K562 (cell line): ENCODE measurements around the gene MEAK7. TPM values are rescaled to one million over a fixed set of nuclear protein-coding genes. Genes with fewer than 3 reads are reported as not detected.

Experiments used
- ATAC-seq: fragments of 200-7000 bp; cut with Tn5 transposase; 3 replicates; pipeline ENCODE4 v1.9.1; 2020; ENCODE audit warnings: moderate library complexity
- BruUV-seq: library from RNA; stranded (reverse); fragments of 400-500 nt; replicated peaks from 2 replicates; lab custom pipeline; 2021; lab: Mats Ljungman, UMichigan
- CTCF ChIA-PET: fragments of 300-600 bp; formaldehyde crosslinking; extraction: SDS; loops from one replicate; lab custom pipeline; 2021; ENCODE audit warnings: low intra/inter-chr PET ratio; lab: Yijun Ruan, JAX
- POLR2A ChIA-PET: fragments of 300-600, 350-650 bp; sonication (Branson Sonifier 250); formaldehyde crosslinking; extraction: SDS; loops from one replicate; lab custom pipeline; 2021; ENCODE audit warnings: antibody characterized with exemption, inconsistent platforms; lab: Yijun Ruan, JAX
- DNase-seq, 4 experiments: peaks; one replicate each; pipeline versions ENCODE4 v3.0.0 to v3.0.0-alpha.2; 2011 to 2018; ENCODE audit warnings: low spot score in 3 of 4, mixed read lengths in 3 of 4; ENCODE audit errors: extremely low read depth in 1 of 4
- FAIRE-seq: peaks from 2 replicates; lab custom pipeline; 2011; peaks lifted over from hg19 to GRCh38; lab: Jason Lieb, UNC
- H2AFZ ChIP-seq: 2 replicates; pipeline ENCODE4 v1.6.0; 2011; ENCODE audit warnings: low read depth, low read length, control low read depth, inconsistent platforms
- H3K27ac ChIP-seq: fragments of 200-600 bp; 3 replicates; pipeline ENCODE4 v1.8.0; 2011; ENCODE audit warnings: low read depth, mild to moderate bottlenecking, control low read depth, inconsistent platforms, low read length, moderate library complexity, mixed read lengths; ENCODE audit errors: extremely low read depth
- H3K27me3 ChIP-seq, 2 experiments: fragments of 300-600 bp in 1 of 2; 2 replicates in 1 of 2; 3 replicates in 1 of 2; pipeline versions ENCODE4 v1.6.0 to v1.8.0; 2011; ENCODE audit warnings: inconsistent platforms in 2 of 2, low read length in 2 of 2, mild to moderate bottlenecking in 1 of 2, mixed read lengths in 1 of 2, moderate library complexity in 1 of 2; ENCODE audit not compliant: control insufficient read depth in 2 of 2, insufficient read depth in 2 of 2
- H3K36me3 ChIP-seq: fragments of 300-600 bp; 3 replicates; pipeline ENCODE4 v1.8.0; 2011; ENCODE audit warnings: mild to moderate bottlenecking, low read length, inconsistent platforms; ENCODE audit not compliant: control insufficient read depth, insufficient read depth
- H3K4me1 ChIP-seq, 2 experiments: fragments of 200-600 bp in 1 of 2; replicated peaks in 1 of 2; 2 replicates in 1 of 2; 3 replicates in 1 of 2; pipeline versions ENCODE4 v1.5.1 to v1.8.0; 2011; ENCODE audit warnings: inconsistent platforms in 2 of 2, low read length in 2 of 2, mild to moderate bottlenecking in 1 of 2, mixed read lengths in 1 of 2, moderate library complexity in 1 of 2; ENCODE audit not compliant: control insufficient read depth in 2 of 2, insufficient read depth in 2 of 2
- H3K4me2 ChIP-seq: 2 replicates; pipeline ENCODE4 v1.6.1; 2011; ENCODE audit warnings: low read length, control low read depth, inconsistent platforms, mixed read lengths; ENCODE audit not compliant: insufficient read depth
- H3K4me3 ChIP-seq: fragments of 200-600 bp; sonication (generic), shearing (Covaris generic); 2 replicates; pipeline ENCODE4 v1.5.1; 2016; ENCODE audit warnings: control low read depth, inconsistent platforms
- H3K79me2 ChIP-seq: fragments of 200-600 bp; 3 replicates; pipeline ENCODE4 v1.8.0; 2011; ENCODE audit warnings: low read length, inconsistent platforms; ENCODE audit not compliant: control insufficient read depth, insufficient read depth
- H3K9ac ChIP-seq, 2 experiments: 2 replicates each; pipeline versions ENCODE4 v1.6.0 to v1.6.1; 2011; ENCODE audit warnings: low read depth in 2 of 2, low read length in 2 of 2, control low read depth in 1 of 2, inconsistent platforms in 1 of 2, mild to moderate bottlenecking in 1 of 2, mixed read lengths in 1 of 2; ENCODE audit not compliant: insufficient read depth in 1 of 2
- H3K9me1 ChIP-seq: one replicate; pipeline ENCODE4 v1.6.0; 2011; ENCODE audit warnings: inconsistent platforms, mild to moderate bottlenecking, low read length, moderate library complexity; ENCODE audit not compliant: control insufficient read depth, insufficient read depth
- H3K9me3 ChIP-seq: replicated peaks from 2 replicates; pipeline ENCODE4 v1.5.1; 2011; ENCODE audit warnings: low read depth, low read length, inconsistent platforms; ENCODE audit not compliant: control insufficient read depth, insufficient read depth
- H4K20me1 ChIP-seq: replicated peaks from 2 replicates; pipeline ENCODE4 v1.6.1; 2011; ENCODE audit warnings: low read length, inconsistent platforms, mixed read lengths; ENCODE audit not compliant: control insufficient read depth, insufficient read depth
- ATF7 ChIP-seq: fragments of 450-650 bp; IDR thresholded peaks from 2 replicates; pipeline ENCODE4 v1.7.1; 2014; ENCODE audit warnings: mild to moderate bottlenecking, moderate library complexity
- CBFA2T3 ChIP-seq: fragments of 450-650 bp; IDR thresholded peaks from 2 replicates; pipeline ENCODE4 v1.6.1; 2017
- CCNT2 ChIP-seq: IDR thresholded peaks from 2 replicates; pipeline ENCODE4 v1.6.1; 2011; ENCODE audit warnings: borderline replicate concordance, low read depth, mild to moderate bottlenecking, moderate library complexity, mixed read lengths, low read length; ENCODE audit not compliant: insufficient read length; ENCODE audit errors: extremely low read depth
- HOMEZ ChIP-seq: fragments of 250-450 bp; sonication (Bioruptor Pico); IDR thresholded peaks from 2 replicates; pipeline ENCODE4 v1.4.0; 2020; ENCODE audit warnings: mild to moderate bottlenecking, moderate library complexity
- MED1 ChIP-seq: sonication (generic); formaldehyde crosslinking; IDR thresholded peaks from 2 replicates; pipeline ENCODE4 v1.8.1; 2023; ENCODE audit warnings: missing genetic modification reagents, borderline replicate concordance
- RBM17 ChIP-seq: fragments of 200-400 bp; formaldehyde crosslinking; IDR thresholded peaks from 2 replicates; pipeline ENCODE4 v1.6.1; 2017; ENCODE audit warnings: low read depth, mild to moderate bottlenecking, low read length, borderline replicate concordance
- SMAD3 ChIP-seq: fragments of 450-650 bp; formaldehyde crosslinking; conservative IDR thresholded peaks from 2 replicates; pipeline ENCODE4 v1.4.0; 2020; ENCODE audit warnings: mild to moderate bottlenecking
- STAG1 ChIP-seq: sonication (generic); formaldehyde crosslinking; IDR thresholded peaks from 2 replicates; pipeline ENCODE4 v1.5.0; 2020; ENCODE audit warnings: missing genetic modification reagents, borderline replicate concordance
- TAF9B ChIP-seq: fragments of 450-650 bp; IDR thresholded peaks from 2 replicates; pipeline ENCODE4 v1.6.1; 2018; ENCODE audit warnings: mild to moderate bottlenecking; ENCODE audit not compliant: partially characterized antibody
- THRAP3 ChIP-seq: fragments of 450-650 bp; IDR thresholded peaks from 2 replicates; pipeline ENCODE4 v1.6.1; 2016; ENCODE audit warnings: mild to moderate bottlenecking, inconsistent platforms, borderline replicate concordance
- ZNF212 ChIP-seq: fragments of 450-650 bp; formaldehyde crosslinking; IDR thresholded peaks from 2 replicates; pipeline ENCODE4 v1.4.0; 2020; ENCODE audit warnings: mild to moderate bottlenecking
- ZNF24 ChIP-seq: fragments of 450-650 bp; IDR thresholded peaks from 2 replicates; pipeline ENCODE4 v1.6.1; 2016
- ZNF583 ChIP-seq: fragments of 250-450 bp; sonication (Bioruptor Pico); IDR thresholded peaks from 2 replicates; pipeline ENCODE4 v1.4.0; 2020
- ZNF696 ChIP-seq: fragments of 250-450 bp; sonication (Bioruptor Pico); conservative IDR thresholded peaks from 2 replicates; pipeline ENCODE4 v1.4.0; 2020; ENCODE audit warnings: mild to moderate bottlenecking, moderate library complexity
- ZNF780A ChIP-seq: fragments of 250-450 bp; sonication (Bioruptor Pico); IDR thresholded peaks from 2 replicates; pipeline ENCODE4 v1.5.0; 2021; ENCODE audit warnings: mild to moderate bottlenecking
- WGBS: fragments of 100-300 bp; shearing (Covaris generic); methylation state at CpG from one replicate; pipeline ENCODE4 v1.1.6; 2016; ENCODE audit warnings: low coverage, mixed read lengths; ENCODE audit not compliant: insufficient coverage; ENCODE audit errors: missing lambda C conversion rate; 5-methylcytosine and 5-hydroxymethylcytosine counted together
- in situ Hi-C: fragments of 300-500 bp; cut with MboI; formaldehyde crosslinking; loops from 4 replicates; pipeline ENCODE4 v1.15.0; 2018; ENCODE audit warnings: inconsistent platforms, mixed read lengths
- intact Hi-C: fragments of 100-400 bp; cut with micrococcal nuclease; formaldehyde crosslinking; loops from 2 replicates; pipeline ENCODE4 v1.14.2; 2022
- polyA plus RNA-seq, 8 experiments: library from polyadenylated mRNA; depleted of rRNA in 4 of 8; stranded (reverse) in 5 of 8; unstranded in 3 of 8; fragments of >200 nt; fragmentation: Nextera tagmentation in 2 of 8; fragmentation: Illumina TruSeq in 1 of 8; extraction: Ambion mirVana in 2 of 8; extraction: Trizol in 1 of 8; gene quantifications; 2 replicates each; pipeline versions ENCODE4 v1.2.1 to v1.2.3, GENCODE V29; 2011 to 2014; ENCODE audit warnings: inconsistent platforms in 1 of 8, missing spikeins in 1 of 8
- total RNA-seq, 7 experiments: library from RNA; depleted of rRNA in 6 of 7; stranded (reverse); fragments of >200 nt in 6 of 7; fragmentation: Illumina TruSeq in 2 of 7; extraction: Trizol in 2 of 7; gene quantifications; 2 replicates each; pipeline versions ENCODE4 v1.2.1 to v1.2.3, GENCODE V29; 2011 to 2021; ENCODE audit warnings: low replicate concordance in 1 of 7
- TF ChIP-seq, protein P1 (sequence below): fragments of 250-450 bp; sonication (Bioruptor Pico); IDR thresholded peaks from 2 replicates; pipeline ENCODE4 v1.4.0; 2020; ENCODE audit warnings: borderline replicate concordance
- TF ChIP-seq, protein P2 (sequence below): sonication (generic); formaldehyde crosslinking; IDR thresholded peaks from 2 replicates; pipeline ENCODE4 v1.8.0; 2022; ENCODE audit warnings: missing genetic modification reagents, mild to moderate bottlenecking, moderate library complexity, borderline replicate concordance
- TF ChIP-seq, protein P3 (sequence below): fragments of 200-800 bp; sonication (Bioruptor generic); IDR thresholded peaks from 2 replicates; pipeline ENCODE4 v1.6.1; 2017; ENCODE audit warnings: missing genetic modification characterization, missing compliant biosample characterization

MEAK7 gene
- total and polyA plus RNA-seq, 9 of the 15 experiments (the other 6 are each of a cell fraction or from before 2014, with no cell fraction given), result 1.4 to 14.5 (median 6.3) TPM

GRCh38 chr16:84459941-84460405 lies 44.5 kb downstream of the MEAK7 start:
- Histone ChIP-seq H2AFZ (no peak overlapping the region), H3K27me3 (peaks cover 49 to 58% of the 10 kb centered on the region in 2 experiments), H3K4me3 (no peak overlapping the region), H3K9me1 (no peaks in the 10 kb centered on the region), H3K4me1 (peaks cover 0 to 15% of the 10 kb centered on the region in 2 experiments; a peak in 2 of 5 replicates), H3K9me3 (no peaks in the 10 kb centered on the region), H4K20me1 (peaks cover 10% of the 10 kb centered on the region; the same call in 1 of the 2 replicates), H3K9ac (no peak overlapping the region), H3K79me2 (no peaks in the 10 kb centered on the region), H3K27ac (no peak overlapping the region), H3K4me2 (no peak overlapping the region), H3K36me3 (no peaks in the 10 kb centered on the region)
- POLR2A ChIA-PET, result interaction anchor here (1.0 kb wide), 1 partner anchor 140 kb away, joined by 3 read pairs; no protein-coding TSS in a partner anchor
- intact Hi-C loops, result no loop called here
- no TSS peak for BruUV-seq
- CTCF ChIA-PET, result no interaction called here
- 4% methylated on average over 14 of the region's 14 CpGs for WGBS
- FAIRE-seq (no peak), ATAC-seq (peak; percentile 59), DNase-seq (no peak)
- in situ Hi-C loops, result no loop called here
- TF ChIP-seq TAF9B, result no peak
- no peak for TF ChIP-seq CCNT2
- TF ChIP-seq CBFA2T3, result 0 out of 2 replicates have a peak, but pooled peaks have one; percentile 21
- TF ChIP-seq, protein P1, sequence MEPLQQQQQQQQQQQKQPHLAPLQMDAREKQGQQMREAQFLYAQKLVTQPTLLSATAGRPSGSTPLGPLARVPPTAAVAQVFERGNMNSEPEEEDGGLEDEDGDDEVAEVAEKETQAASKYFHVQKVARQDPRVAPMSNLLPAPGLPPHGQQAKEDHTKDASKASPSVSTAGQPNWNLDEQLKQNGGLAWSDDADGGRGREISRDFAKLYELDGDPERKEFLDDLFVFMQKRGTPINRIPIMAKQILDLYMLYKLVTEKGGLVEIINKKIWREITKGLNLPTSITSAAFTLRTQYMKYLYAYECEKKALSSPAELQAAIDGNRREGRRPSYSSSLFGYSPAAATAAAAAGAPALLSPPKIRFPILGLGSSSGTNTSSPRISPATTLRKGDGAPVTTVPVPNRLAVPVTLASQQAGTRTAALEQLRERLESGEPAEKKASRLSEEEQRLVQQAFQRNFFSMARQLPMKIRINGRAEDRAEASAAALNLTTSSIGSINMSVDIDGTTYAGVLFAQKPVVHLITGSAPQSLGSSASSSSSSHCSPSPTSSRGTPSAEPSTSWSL (CRISPR knock-in tag), result no peak
- no peak for TF ChIP-seq STAG1 (CRISPR knock-in tag)
- TF ChIP-seq ZNF780A (CRISPR knock-in tag), result no peak
- no peak for TF ChIP-seq ATF7
- TF ChIP-seq, protein P2, sequence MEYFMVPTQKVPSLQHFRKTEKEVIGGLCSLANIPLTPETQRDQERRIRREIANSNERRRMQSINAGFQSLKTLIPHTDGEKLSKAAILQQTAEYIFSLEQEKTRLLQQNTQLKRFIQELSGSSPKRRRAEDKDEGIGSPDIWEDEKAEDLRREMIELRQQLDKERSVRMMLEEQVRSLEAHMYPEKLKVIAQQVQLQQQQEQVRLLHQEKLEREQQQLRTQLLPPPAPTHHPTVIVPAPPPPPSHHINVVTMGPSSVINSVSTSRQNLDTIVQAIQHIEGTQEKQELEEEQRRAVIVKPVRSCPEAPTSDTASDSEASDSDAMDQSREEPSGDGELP (CRISPR knock-in tag), result peak; percentile 48; the same call in 1 of the 2 replicates
- TF ChIP-seq SMAD3 (CRISPR knock-in tag), result no peak
- TF ChIP-seq, protein P3, sequence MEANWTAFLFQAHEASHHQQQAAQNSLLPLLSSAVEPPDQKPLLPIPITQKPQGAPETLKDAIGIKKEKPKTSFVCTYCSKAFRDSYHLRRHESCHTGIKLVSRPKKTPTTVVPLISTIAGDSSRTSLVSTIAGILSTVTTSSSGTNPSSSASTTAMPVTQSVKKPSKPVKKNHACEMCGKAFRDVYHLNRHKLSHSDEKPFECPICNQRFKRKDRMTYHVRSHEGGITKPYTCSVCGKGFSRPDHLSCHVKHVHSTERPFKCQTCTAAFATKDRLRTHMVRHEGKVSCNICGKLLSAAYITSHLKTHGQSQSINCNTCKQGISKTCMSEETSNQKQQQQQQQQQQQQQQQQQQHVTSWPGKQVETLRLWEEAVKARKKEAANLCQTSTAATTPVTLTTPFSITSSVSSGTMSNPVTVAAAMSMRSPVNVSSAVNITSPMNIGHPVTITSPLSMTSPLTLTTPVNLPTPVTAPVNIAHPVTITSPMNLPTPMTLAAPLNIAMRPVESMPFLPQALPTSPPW (CRISPR knock-in tag), result no peak
- no peak for TF ChIP-seq HOMEZ (CRISPR knock-in tag)
- TF ChIP-seq ZNF24, result no peak
- no peak for TF ChIP-seq ZNF583
- no peak for TF ChIP-seq THRAP3
- TF ChIP-seq ZNF696, result no peak
- no peak for TF ChIP-seq ZNF212 (CRISPR knock-in tag)
- TF ChIP-seq MED1 (CRISPR knock-in tag), result no peak
- no peak for TF ChIP-seq RBM17
